Measurements from ENCODE around the gene LARGE1.

DNA sequence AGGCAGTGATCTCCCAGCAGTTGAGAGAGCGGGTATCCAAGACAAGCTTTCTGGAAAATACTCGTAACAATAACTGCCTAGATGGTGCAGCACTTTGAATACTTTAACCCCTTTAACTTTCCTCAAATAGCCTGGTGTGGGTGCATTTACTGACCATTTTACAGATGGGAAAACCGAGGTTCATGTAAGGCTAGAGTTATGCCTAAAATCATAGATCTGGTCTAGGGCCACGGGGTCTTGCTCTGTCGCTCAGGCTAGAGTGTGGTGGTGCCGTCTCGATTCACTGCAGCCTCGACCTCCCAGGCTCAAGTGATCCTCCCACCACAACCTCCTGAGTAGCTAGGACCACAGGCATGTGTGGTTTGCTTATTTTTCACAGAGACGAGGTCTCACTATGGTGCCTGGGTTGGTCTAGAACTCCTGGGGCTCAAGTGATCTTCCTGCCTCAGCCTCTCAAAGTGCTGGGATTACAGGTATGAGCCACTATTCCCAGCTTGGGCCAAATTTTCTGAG, 592.9 kb downstream of the LARGE1 start:
- no peak for TF ChIP-seq POLR2AphosphoS5 (IDR thresholded peaks at IDR 0.05; ENCODE audit: low read depth)
- TF ChIP-seq, protein P1, sequence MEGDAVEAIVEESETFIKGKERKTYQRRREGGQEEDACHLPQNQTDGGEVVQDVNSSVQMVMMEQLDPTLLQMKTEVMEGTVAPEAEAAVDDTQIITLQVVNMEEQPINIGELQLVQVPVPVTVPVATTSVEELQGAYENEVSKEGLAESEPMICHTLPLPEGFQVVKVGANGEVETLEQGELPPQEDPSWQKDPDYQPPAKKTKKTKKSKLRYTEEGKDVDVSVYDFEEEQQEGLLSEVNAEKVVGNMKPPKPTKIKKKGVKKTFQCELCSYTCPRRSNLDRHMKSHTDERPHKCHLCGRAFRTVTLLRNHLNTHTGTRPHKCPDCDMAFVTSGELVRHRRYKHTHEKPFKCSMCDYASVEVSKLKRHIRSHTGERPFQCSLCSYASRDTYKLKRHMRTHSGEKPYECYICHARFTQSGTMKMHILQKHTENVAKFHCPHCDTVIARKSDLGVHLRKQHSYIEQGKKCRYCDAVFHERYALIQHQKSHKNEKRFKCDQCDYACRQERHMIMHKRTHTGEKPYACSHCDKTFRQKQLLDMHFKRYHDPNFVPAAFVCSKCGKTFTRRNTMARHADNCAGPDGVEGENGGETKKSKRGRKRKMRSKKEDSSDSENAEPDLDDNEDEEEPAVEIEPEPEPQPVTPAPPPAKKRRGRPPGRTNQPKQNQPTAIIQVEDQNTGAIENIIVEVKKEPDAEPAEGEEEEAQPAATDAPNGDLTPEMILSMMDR (IDR thresholded peaks at IDR 0.05; ENCODE audit: insufficient read depth, low read length) = no peak
- TF ChIP-seq REST (IDR thresholded peaks at IDR 0.05; ENCODE audit: insufficient replicate concordance, low read depth) = no peak
- no peak for TF ChIP-seq GABPA (IDR thresholded peaks at IDR 0.05; ENCODE audit: low read depth)
